HepG2 (cell line): ENCODE results near the gene WASHC2C. TPM values are rescaled to one million over a fixed set of nuclear protein-coding genes. Genes with fewer than 3 reads are reported as not detected.
A peak's percentile ranks its signal among the peaks of the same experiment; 100 is the strongest.
"Not testable (repeated sequence)": the region's sequence is repeated elsewhere in the genome, so short reads cannot be mapped to it uniquely, and the experiment has no call there.

Experiments used
- ATAC-seq: fragments of 200-7000 bp; cut with Tn5 transposase; 3 replicates; pipeline ENCODE4 v1.9.1; 2020; ENCODE audit warnings: mild to moderate bottlenecking, moderate library complexity
- BruUV-seq: library from RNA; stranded (reverse); fragments of 400-500 nt; replicated peaks from 2 replicates; lab custom pipeline; 2021; lab: Mats Ljungman, UMichigan
- CTCF ChIA-PET: fragments of 300-600 bp; formaldehyde crosslinking; extraction: SDS; loops from one replicate; lab custom pipeline; 2021; ENCODE audit warnings: low total read pairs, inconsistent platforms, low intra/inter-chr PET ratio; lab: Yijun Ruan, JAX
- POLR2A ChIA-PET: fragments of 350-600 bp; sonication (Branson Sonifier 250); formaldehyde crosslinking; loops from one replicate; lab custom pipeline; 2020; ENCODE audit warnings: antibody characterized with exemption, inconsistent platforms; lab: Yijun Ruan, JAX
- DNase-seq: peaks from one replicate; pipeline ENCODE4 v3.0.0-alpha.2; 2015; ENCODE audit warnings: low spot score
- FAIRE-seq: peaks from 3 replicates; lab custom pipeline; 2011; peaks lifted over from hg19 to GRCh38; lab: Jason Lieb, UNC
- H2AFZ ChIP-seq: one replicate; pipeline ENCODE4 v1.6.1; 2011; ENCODE audit warnings: low read length, inconsistent platforms
- H3K27ac ChIP-seq: fragments of 300-600 bp; 3 replicates; pipeline ENCODE4 v1.8.0; 2011; ENCODE audit warnings: mixed run types, mild to moderate bottlenecking, mixed read lengths, low read length, inconsistent platforms; ENCODE audit not compliant: insufficient read depth; ENCODE audit errors: extremely low read length
- H3K27me3 ChIP-seq, 2 experiments: fragments of 200-600 bp in 1 of 2; 2 replicates in 1 of 2; 3 replicates in 1 of 2; pipeline versions ENCODE4 v1.6.0 to v1.8.0; 2011; ENCODE audit warnings: low read length in 2 of 2, mild to moderate bottlenecking in 2 of 2, moderate library complexity in 2 of 2, inconsistent platforms in 1 of 2; ENCODE audit not compliant: insufficient read depth in 2 of 2, control insufficient read depth in 1 of 2
- H3K36me3 ChIP-seq, 2 experiments: fragments of 200-600 bp in 1 of 2; replicated peaks in 1 of 2; 2 replicates in 1 of 2; 3 replicates in 1 of 2; pipeline versions ENCODE4 v1.5.1 to v1.8.0; 2011; ENCODE audit warnings: low read length in 2 of 2, inconsistent platforms in 1 of 2; ENCODE audit not compliant: insufficient read depth in 2 of 2, control insufficient read depth in 1 of 2
- H3K4me1 ChIP-seq: 2 replicates; pipeline ENCODE4 v1.5.1; 2012; ENCODE audit warnings: low read length, inconsistent platforms; ENCODE audit not compliant: insufficient read depth
- H3K4me2 ChIP-seq: 2 replicates; pipeline ENCODE4 v1.6.0; 2011; ENCODE audit warnings: low read depth, low read length, inconsistent platforms
- H3K4me3 ChIP-seq, 3 experiments: fragments of 200-600 bp in 1 of 3; sonication (generic), shearing (Covaris generic) in 1 of 3; replicated peaks in 1 of 3; 2 replicates each; pipeline ENCODE4 v1.5.1; 2011 to 2016; ENCODE audit warnings: low read length in 3 of 3, inconsistent platforms in 2 of 3, low read depth in 2 of 3, mild to moderate bottlenecking in 2 of 3, control low read depth in 1 of 3, mixed read lengths in 1 of 3; ENCODE audit not compliant: insufficient read depth in 1 of 3
- H3K79me2 ChIP-seq: one replicate; pipeline ENCODE4 v1.6.1; 2011; ENCODE audit warnings: low read length, inconsistent platforms; ENCODE audit not compliant: insufficient read depth
- H3K9ac ChIP-seq: 2 replicates; pipeline ENCODE4 v1.6.0; 2011; ENCODE audit warnings: mild to moderate bottlenecking, low read depth, low read length, inconsistent platforms; ENCODE audit not compliant: insufficient read depth
- H3K9me3 ChIP-seq: 2 replicates; pipeline ENCODE4 v1.5.1; 2012; ENCODE audit warnings: mild to moderate bottlenecking, low read length
- H4K20me1 ChIP-seq: 2 replicates; pipeline ENCODE4 v1.6.0; 2011; ENCODE audit warnings: inconsistent platforms, mild to moderate bottlenecking, low read length, moderate library complexity; ENCODE audit not compliant: insufficient read depth
- WGBS: methylation state at CpG from one replicate; pipeline ENCODE4 v1.1.6; 2017; ENCODE audit warnings: low lambda C conversion rate; 5-methylcytosine and 5-hydroxymethylcytosine counted together
- in situ Hi-C: cut with HindIII; loops from 2 replicates; pipeline ENCODE4 v1.10.0; 2017; ENCODE audit warnings: low pct_unique_long_range_greater_than_20kb; ENCODE audit not compliant: extremely low pct_ligation_motif_present
- intact Hi-C: fragments of 100-400 bp; cut with micrococcal nuclease; formaldehyde crosslinking; loops from one replicate; pipeline ENCODE4 v1.10.0; 2022; ENCODE audit not compliant: unreplicated experiment
- polyA plus RNA-seq, 8 experiments: library from polyadenylated mRNA; depleted of rRNA in 3 of 8; stranded (reverse) in 7 of 8; unstranded in 1 of 8; fragments of >200 nt; fragmentation: Illumina TruSeq in 4 of 8; extraction: Trizol in 4 of 8; gene quantifications; 2 replicates each; pipeline versions ENCODE4 v1.2.1 to v1.2.3, GENCODE V29; 2011 to 2016; ENCODE audit warnings: low read depth in 4 of 8, missing spikeins in 1 of 8, mixed read lengths in 1 of 8; ENCODE audit not compliant: insufficient read depth in 1 of 8
- total RNA-seq, 5 experiments: library from RNA; depleted of rRNA; stranded (reverse); fragments of >200 nt; fragmentation: Illumina TruSeq; extraction: Trizol; gene quantifications; 2 replicates each; pipeline ENCODE4 v1.2.3, GENCODE V29; 2016; ENCODE audit warnings: low read depth in 1 of 5
- TF ChIP-seq, protein P1 (sequence below): sonication (generic); formaldehyde crosslinking; IDR thresholded peaks from 2 replicates; pipeline ENCODE4 v1.5.1; 2020; ENCODE audit warnings: mild to moderate bottlenecking, missing genetic modification reagents, moderate library complexity

Gene WASHC2C
- total and polyA plus RNA-seq, 2 of the 13 experiments (the other 11 are each of a cell fraction or from before 2014, with no cell fraction given) = 17.8 to 20.8 TPM

- TF ChIP-seq, protein P1, sequence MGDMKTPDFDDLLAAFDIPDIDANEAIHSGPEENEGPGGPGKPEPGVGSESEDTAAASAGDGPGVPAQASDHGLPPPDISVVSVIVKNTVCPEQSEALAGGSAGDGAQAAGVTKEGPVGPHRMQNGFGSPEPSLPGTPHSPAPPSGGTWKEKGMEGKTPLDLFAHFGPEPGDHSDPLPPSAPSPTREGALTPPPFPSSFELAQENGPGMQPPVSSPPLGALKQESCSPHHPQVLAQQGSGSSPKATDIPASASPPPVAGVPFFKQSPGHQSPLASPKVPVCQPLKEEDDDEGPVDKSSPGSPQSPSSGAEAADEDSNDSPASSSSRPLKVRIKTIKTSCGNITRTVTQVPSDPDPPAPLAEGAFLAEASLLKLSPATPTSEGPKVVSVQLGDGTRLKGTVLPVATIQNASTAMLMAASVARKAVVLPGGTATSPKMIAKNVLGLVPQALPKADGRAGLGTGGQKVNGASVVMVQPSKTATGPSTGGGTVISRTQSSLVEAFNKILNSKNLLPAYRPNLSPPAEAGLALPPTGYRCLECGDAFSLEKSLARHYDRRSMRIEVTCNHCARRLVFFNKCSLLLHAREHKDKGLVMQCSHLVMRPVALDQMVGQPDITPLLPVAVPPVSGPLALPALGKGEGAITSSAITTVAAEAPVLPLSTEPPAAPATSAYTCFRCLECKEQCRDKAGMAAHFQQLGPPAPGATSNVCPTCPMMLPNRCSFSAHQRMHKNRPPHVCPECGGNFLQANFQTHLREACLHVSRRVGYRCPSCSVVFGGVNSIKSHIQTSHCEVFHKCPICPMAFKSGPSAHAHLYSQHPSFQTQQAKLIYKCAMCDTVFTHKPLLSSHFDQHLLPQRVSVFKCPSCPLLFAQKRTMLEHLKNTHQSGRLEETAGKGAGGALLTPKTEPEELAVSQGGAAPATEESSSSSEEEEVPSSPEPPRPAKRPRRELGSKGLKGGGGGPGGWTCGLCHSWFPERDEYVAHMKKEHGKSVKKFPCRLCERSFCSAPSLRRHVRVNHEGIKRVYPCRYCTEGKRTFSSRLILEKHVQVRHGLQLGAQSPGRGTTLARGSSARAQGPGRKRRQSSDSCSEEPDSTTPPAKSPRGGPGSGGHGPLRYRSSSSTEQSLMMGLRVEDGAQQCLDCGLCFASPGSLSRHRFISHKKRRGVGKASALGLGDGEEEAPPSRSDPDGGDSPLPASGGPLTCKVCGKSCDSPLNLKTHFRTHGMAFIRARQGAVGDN (CRISPR knock-in tag) = peak; percentile 88
- TF ChIP-seq, all 625 proteins: peak for 272; not testable (repeated sequence) for 353
These were observed at the start of gene WASHC2C (continued) for GRCh38 chr10:45726703-45727420.

GRCh38 chr10:45678467-45678866 is 48.6 kb upstream of the WASHC2C start:
- H2AFZ ChIP-seq, FAIRE-seq, in situ Hi-C loops, CTCF ChIA-PET, H3K79me2 ChIP-seq, H3K36me3 ChIP-seq, H3K4me2 ChIP-seq, ATAC-seq, POLR2A ChIA-PET, H3K9ac ChIP-seq, H3K4me3 ChIP-seq, H3K27me3 ChIP-seq, intact Hi-C loops, H4K20me1 ChIP-seq, H3K4me1 ChIP-seq, DNase-seq, H3K27ac ChIP-seq, H3K9me3 ChIP-seq, BruUV-seq: not testable (repeated sequence)
- 86% methylated on average over 6 of the region's 14 CpGs for WGBS
